Heart right ventricle (tissue), 16 donors: ENCODE results near the gene RTN4. TPM values are rescaled to one million over a fixed set of nuclear protein-coding genes. Genes with fewer than 3 reads are reported as not detected.
A peak's percentile ranks its signal among the peaks of the same experiment; 100 is the strongest.

ENCODE experiments used
- ATAC-seq, 8 donors: fragments of 200-7000 bp; cut with Tn5 transposase; one replicate each; pipeline ENCODE4 v1.9.1; 2020; ENCODE audit warnings: mild to moderate bottlenecking in 8 of 8, moderate library complexity in 8 of 8, moderate number of reproducible peaks in 1 of 8
- DNase-seq, 2 donors: peaks; one replicate each; pipeline ENCODE4 v3.0.0-alpha.2; 2020
- H3K27ac ChIP-seq, 10 donors: fragments of 200-600 bp; sonication (generic) in 2 of 10; one replicate each; pipeline versions ENCODE4 v1.5.0 to v1.8.0; 2020 to 2022; ENCODE audit warnings: mild to moderate bottlenecking in 3 of 10
- H3K27me3 ChIP-seq, 7 donors: fragments of 200-600 bp; one replicate each; pipeline ENCODE4 v1.8.0; 2021 to 2022; ENCODE audit warnings: mild to moderate bottlenecking in 2 of 7
- H3K36me3 ChIP-seq, 9 donors: fragments of 200-600 bp; sonication (generic) in 1 of 9; one replicate each; pipeline versions ENCODE4 v1.5.0 to v1.8.0; 2020 to 2022; ENCODE audit warnings: mild to moderate bottlenecking in 2 of 9
- H3K4me1 ChIP-seq, 9 donors: fragments of 200-600 bp; sonication (generic) in 1 of 9; one replicate each; pipeline versions ENCODE4 v1.5.0 to v1.8.0; 2020 to 2022; ENCODE audit warnings: mild to moderate bottlenecking in 4 of 9
- H3K4me3 ChIP-seq, 10 donors: fragments of 200-600 bp; sonication (generic) in 2 of 10; one replicate each; pipeline versions ENCODE4 v1.5.0 to v1.8.0; 2020 to 2022; ENCODE audit warnings: mild to moderate bottlenecking in 7 of 10, moderate library complexity in 2 of 10
- H3K9me3 ChIP-seq, 11 donors: fragments of 200-600 bp in 10 of 11; sonication (generic) in 2 of 11; one replicate each; pipeline versions ENCODE4 v1.5.0 to v1.8.0; 2013 to 2022; ENCODE audit warnings: mild to moderate bottlenecking in 2 of 11, control low read depth in 1 of 11, moderate library complexity in 1 of 11
- CTCF ChIP-seq, 9 donors: fragments of 200-600 bp; sonication (generic) in 2 of 9; IDR thresholded peaks; one replicate each; pipeline versions ENCODE4 v1.5.0 to v1.8.0; 2021 to 2022; ENCODE audit warnings: antibody characterized with exemption in 9 of 9, mild to moderate bottlenecking in 5 of 9, moderate library complexity in 1 of 9
- WGBS, 2 donors: extraction: QIAGEN DNeasy Blood & Tissue Kit; methylation state at CpG; one replicate each; pipeline ENCODE4 v1.1.7; 2013; ENCODE audit warnings: inconsistent platforms in 1 of 2; 5-methylcytosine and 5-hydroxymethylcytosine counted together
- intact Hi-C, 10 donors: fragments of 100-400 bp; cut with DNase I; formaldehyde crosslinking; loops; one replicate each; pipeline versions ENCODE4 v1.11.1 to v1.14.2; 2022
- polyA plus RNA-seq, 2 donors: library from polyadenylated mRNA; stranded (reverse); fragments of 200-250 nt; gene quantifications; one replicate each; pipeline ENCODE4 v1.2.3, GENCODE V29; 2013
- total RNA-seq, 10 donors: library from RNA; stranded (reverse); fragmentation: NEBNext Ultra II Directional in 3 of 10; extraction: Animal tissue kit (Norgen Biotek cat#: 25700) in 3 of 10; gene quantifications; one replicate each; pipeline versions ENCODE4 v1.2.1 to v1.2.4, GENCODE V29; 2021 to 2023
- donor health status: Arrhythmogenic right ventricular cardiomyopathy.
- donor health status: ischemic (EF 13 %, LVEDD 7.1; RV severe dilation, severe dysfunction).
- donor health status: healthy with polysubstance abuse.
- donor health status: DM: no; HTN: yes; CAD: no.
- donor health status: DM: no; HTN: no; CAD: no.
- donor health status: ischemic (EF 25% LVEDD 6.9; RV normal size, moderate dysfunction).
- donor health status: ischemic (EF 25% LVEDD 5.7; RV mildly dilated, moderate dysfunction).
- donor health status: healthy.
- donor health status: DM: yes; HTN: yes; CAD: no.
- donor health status: Ischemic cardiomyopathy.
- donor health status: ischemic (EF 35%, LVEDD 5.7; RV mildly dilated, moderate dysfunction).
- donor health status: nonischemic (EF 11% LVEDD 7.7; RV severe dilation, severe dysfunction).
- donor health status: DM: yes; HTN: yes; CAD: no.
- donor health status: PGD.
- donor health status: ischemic (EF 29% LVEDD 5.4; RV normal size, mild dysfunction).
- donor health status: nonischemic (EF 23%, LVEDD 6.1; RV moderate dilation, normal function).

The RTN4 gene
- total and polyA plus RNA-seq, 12 donors: 40.6 to 163 (median 95.3) TPM

- Histone ChIP-seq H3K4me3 (no peak overlapping the region), H3K27ac (peak overlapping the region in 1 of 10 donors; percentile 4), H3K27me3 (no peaks in the 10 kb centered on the region), H3K9me3 (no peaks in the 10 kb centered on the region), H3K36me3 (peaks cover 0 to 70% (median 4%) of the 10 kb centered on the region in 9 donors), H3K4me1 (peaks cover 0 to 71% (median 46%) of the 10 kb centered on the region in 9 donors)
- intact Hi-C loops: no loop called here
- ATAC-seq (peak in 5 of 8 donors; percentile 33 to 78 (median 50)), DNase-seq (no peak)
- WGBS, 2 donors: 24 to 28% methylated on average over 3 of the region's 3 CpGs
- TF ChIP-seq CTCF (IDR thresholded peaks at IDR 0.05): no peak
Observed at GRCh38 chr2:54983345-54984220, 66.7 kb downstream of the RTN4 start.

GRCh38 chr2:54981385-54981784, 68.9 kb downstream of the RTN4 start:
- peaks cover 4 to 75% (median 57%) of the 10 kb centered on the region in 9 donors for H3K4me1 ChIP-seq
- no peak for TF ChIP-seq CTCF (IDR thresholded peaks at IDR 0.05)
- 93 to 98% methylated on average over 2 of the region's 2 CpGs for WGBS, 2 donors
- DNase-seq (no peak), ATAC-seq (no peak)
- no peak overlapping the region for H3K4me3 ChIP-seq
- peaks cover 0 to 58% (median 4%) of the 10 kb centered on the region in 9 donors for H3K36me3 ChIP-seq
- no peaks in the 10 kb centered on the region for H3K9me3 ChIP-seq
- no peaks in the 10 kb centered on the region for H3K27me3 ChIP-seq
- no peak overlapping the region for H3K27ac ChIP-seq
- intact Hi-C loops: no loop called here

GRCh38 chr2:54979321-54980044, 70.8 kb downstream of the RTN4 start:
- H3K27me3 ChIP-seq: no peaks in the 10 kb centered on the region
- WGBS, 2 donors: 61 to 73% methylated on average over 4 of the region's 4 CpGs
- no peak for ATAC-seq
- intact Hi-C loops: no loop called here
- peaks cover 0 to 42% (median 0%) of the 10 kb centered on the region in 9 donors for H3K36me3 ChIP-seq
- H3K9me3 ChIP-seq: no peaks in the 10 kb centered on the region
- H3K27ac ChIP-seq: peak overlapping the region in 2 of 10 donors; percentile 25 to 37
- TF ChIP-seq CTCF (IDR thresholded peaks at IDR 0.05): no peak
- no peak overlapping the region for H3K4me3 ChIP-seq
- DNase-seq: no peak
- peaks cover 5 to 83% (median 70%) of the 10 kb centered on the region in 9 donors for H3K4me1 ChIP-seq

GRCh38 chr2:54977149-54977548, 73.1 kb downstream of the RTN4 start:
- no peak for TF ChIP-seq CTCF (IDR thresholded peaks at IDR 0.05)
- H3K4me3 ChIP-seq: no peak overlapping the region
- peaks cover 5 to 72% (median 60%) of the 10 kb centered on the region in 9 donors for H3K4me1 ChIP-seq
- peak in 6 of 8 donors; percentile 37 to 70 (median 54) for ATAC-seq
- no peaks in the 10 kb centered on the region for H3K9me3 ChIP-seq
- peaks cover 0 to 41% (median 0%) of the 10 kb centered on the region in 9 donors for H3K36me3 ChIP-seq
- H3K27ac ChIP-seq: peak overlapping the region in 6 of 10 donors; percentile 3 to 45 (median 26)
- H3K27me3 ChIP-seq: no peaks in the 10 kb centered on the region
- WGBS, 2 donors: 27 to 31% methylated on average over 2 of the region's 2 CpGs
- DNase-seq: no peak
- intact Hi-C loops: no loop called here
